ENCODE data around the gene KIF19. TPM values are rescaled to one million over a fixed set of nuclear protein-coding genes. Genes with fewer than 3 reads are reported as not detected.

KIF19 gene
- polyA plus RNA-seq, 1 experiment: not detected

DNA sequence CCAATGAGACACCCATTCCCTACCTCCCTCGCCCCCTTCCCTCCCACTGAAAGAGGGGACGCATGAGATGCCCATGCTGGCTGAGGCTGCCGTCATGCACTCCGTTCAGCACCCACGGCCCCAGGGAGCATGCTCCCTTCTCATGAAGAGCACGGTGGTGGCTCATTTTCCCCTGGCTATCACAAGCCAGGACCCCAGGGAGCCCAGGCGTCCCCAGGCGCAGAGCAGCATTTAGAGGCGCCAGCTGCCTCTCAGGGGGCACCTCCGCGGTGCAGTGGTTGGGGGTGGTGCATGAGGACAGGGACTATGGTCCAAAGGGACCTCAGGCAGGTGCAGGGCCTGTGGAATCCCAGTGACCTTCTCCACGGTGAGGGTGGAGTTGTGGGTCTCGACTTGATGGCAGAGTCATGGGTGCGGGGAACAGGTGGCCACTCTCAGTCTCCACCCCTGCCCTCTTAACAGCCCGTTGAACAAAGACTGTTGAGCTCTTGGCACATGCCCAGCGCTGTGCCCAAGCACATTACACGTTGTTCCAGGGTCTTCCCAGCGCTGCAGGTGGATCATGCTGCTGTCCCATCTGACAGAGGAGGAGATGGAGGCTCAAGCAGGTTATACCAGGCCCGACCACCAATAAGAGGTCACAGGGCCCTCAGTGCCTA, 13.6 kb downstream of the KIF19 start:
- H3K27ac ChIP-seq (ENCODE audit: low read depth, low read length): no peak overlapping the region
- no peak overlapping the region for H3K4me3 ChIP-seq (ENCODE audit: low read depth, low read length)
- ChIA-PET CTCF (no interaction called here), POLR2A (no interaction called here)
- no peak for DNase-seq (ENCODE audit: low read depth, low spot score)
- H3K27me3 ChIP-seq (ENCODE audit: control insufficient read depth, insufficient read depth, low read length): no peaks in the 10 kb centered on the region
- TF ChIP-seq, protein P1, sequence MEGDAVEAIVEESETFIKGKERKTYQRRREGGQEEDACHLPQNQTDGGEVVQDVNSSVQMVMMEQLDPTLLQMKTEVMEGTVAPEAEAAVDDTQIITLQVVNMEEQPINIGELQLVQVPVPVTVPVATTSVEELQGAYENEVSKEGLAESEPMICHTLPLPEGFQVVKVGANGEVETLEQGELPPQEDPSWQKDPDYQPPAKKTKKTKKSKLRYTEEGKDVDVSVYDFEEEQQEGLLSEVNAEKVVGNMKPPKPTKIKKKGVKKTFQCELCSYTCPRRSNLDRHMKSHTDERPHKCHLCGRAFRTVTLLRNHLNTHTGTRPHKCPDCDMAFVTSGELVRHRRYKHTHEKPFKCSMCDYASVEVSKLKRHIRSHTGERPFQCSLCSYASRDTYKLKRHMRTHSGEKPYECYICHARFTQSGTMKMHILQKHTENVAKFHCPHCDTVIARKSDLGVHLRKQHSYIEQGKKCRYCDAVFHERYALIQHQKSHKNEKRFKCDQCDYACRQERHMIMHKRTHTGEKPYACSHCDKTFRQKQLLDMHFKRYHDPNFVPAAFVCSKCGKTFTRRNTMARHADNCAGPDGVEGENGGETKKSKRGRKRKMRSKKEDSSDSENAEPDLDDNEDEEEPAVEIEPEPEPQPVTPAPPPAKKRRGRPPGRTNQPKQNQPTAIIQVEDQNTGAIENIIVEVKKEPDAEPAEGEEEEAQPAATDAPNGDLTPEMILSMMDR (IDR thresholded peaks at IDR 0.05; ENCODE audit: low read depth, low read length): no peak
- no peaks in the 10 kb centered on the region; the same call in 1 of the 2 replicates for H3K9me3 ChIP-seq (ENCODE audit: control insufficient read depth, insufficient read depth, low read length)

DNA sequence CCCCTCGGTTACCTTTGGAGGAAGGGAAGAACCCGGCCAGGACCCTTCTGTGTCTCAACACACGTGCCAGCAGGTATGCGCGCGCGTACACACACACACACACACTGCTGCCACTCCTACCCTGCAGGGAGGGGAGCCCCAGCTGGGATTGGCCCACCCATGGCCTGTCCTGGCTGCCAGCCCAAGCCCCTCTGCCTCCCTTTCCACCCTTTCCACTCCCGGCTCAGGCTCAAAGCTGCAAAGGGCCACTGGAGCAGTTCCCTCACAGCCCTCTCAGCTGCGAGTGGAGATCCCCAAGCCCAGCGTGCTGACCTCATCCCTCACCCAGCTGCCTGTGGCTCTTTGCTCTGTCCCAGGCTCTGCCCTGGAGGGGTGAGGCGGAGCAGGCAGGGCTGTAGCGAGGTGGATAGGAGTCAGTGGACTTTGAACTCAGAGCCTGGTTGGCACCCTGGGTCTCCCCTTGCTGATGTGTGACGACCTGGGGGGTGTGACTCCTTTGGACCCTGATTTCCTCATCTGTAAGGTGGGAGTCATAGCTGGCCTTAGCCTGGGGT, 14.5 kb downstream of the KIF19 start:
- TF ChIP-seq, protein P1 (IDR thresholded peaks at IDR 0.05; ENCODE audit: low read depth, low read length): no peak
- no peak for DNase-seq (ENCODE audit: low read depth, low spot score)
- ChIA-PET CTCF (no interaction called here), POLR2A (no interaction called here)
- Histone ChIP-seq H3K27me3 (ENCODE audit: control insufficient read depth, insufficient read depth, low read length) (no peaks in the 10 kb centered on the region), H3K27ac (ENCODE audit: low read depth, low read length) (no peak overlapping the region), H3K9me3 (ENCODE audit: control insufficient read depth, insufficient read depth, low read length) (no peaks in the 10 kb centered on the region; the same call in 1 of the 2 replicates), H3K4me3 (ENCODE audit: low read depth, low read length) (no peak overlapping the region)

DNA sequence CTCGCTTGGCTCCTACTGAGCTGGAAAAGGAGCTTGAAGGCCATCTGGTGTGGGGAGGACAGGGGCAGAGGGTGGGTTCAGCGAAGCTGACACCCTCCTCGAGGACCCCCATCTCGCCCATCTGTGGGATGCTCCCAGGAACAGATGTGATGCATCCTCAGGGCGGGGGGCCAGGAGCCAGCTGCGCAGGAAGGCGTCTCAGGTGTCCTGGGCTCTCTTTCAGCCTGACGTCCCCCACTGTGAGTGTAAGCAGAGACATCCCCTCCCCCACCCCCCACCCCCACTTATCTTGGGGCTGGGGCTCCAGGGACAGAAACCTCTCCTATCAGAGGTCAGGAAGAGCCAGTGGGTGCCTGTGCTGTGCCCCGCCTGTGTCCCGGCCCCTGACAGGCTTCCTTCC, 16.2 kb downstream of the KIF19 start:
- H3K27ac ChIP-seq (ENCODE audit: low read depth, low read length): no peak overlapping the region
- TF ChIP-seq, protein P1 (IDR thresholded peaks at IDR 0.05; ENCODE audit: low read depth, low read length): no peak
- H3K27me3 ChIP-seq (ENCODE audit: control insufficient read depth, insufficient read depth, low read length): no peaks in the 10 kb centered on the region
- ChIA-PET CTCF (interaction anchor here (1.0 kb wide), 1 partner anchor 26 kb away, joined by 4 read pairs; no protein-coding TSS in a partner anchor), POLR2A (no interaction called here)
- H3K9me3 ChIP-seq (ENCODE audit: control insufficient read depth, insufficient read depth, low read length): no peaks in the 10 kb centered on the region; the same call in 1 of the 2 replicates
- H3K4me3 ChIP-seq (ENCODE audit: low read depth, low read length): no peak overlapping the region
- DNase-seq (ENCODE audit: low read depth, low spot score): no peak

DNA sequence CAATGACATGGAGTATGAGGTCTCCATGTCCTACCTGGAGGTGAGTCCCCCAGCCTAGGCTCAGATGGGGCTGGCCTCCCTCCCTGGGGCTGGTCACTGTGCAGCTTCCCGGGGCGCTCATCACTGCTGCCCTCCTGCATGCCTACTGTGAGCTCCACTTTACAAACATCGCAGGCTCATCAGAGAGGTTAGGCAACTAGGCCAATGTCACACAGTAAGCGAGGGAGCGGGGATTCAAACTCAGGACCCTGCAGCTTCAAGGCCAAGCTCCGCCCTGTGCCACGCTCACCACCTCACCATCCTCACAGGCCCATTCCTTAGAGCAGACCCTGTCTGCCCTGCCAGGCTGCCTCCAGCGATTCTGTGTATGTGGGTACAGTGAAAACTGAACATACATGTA, 17.1 kb downstream of the KIF19 start:
- Histone ChIP-seq H3K4me3 (ENCODE audit: low read depth, low read length) (no peak overlapping the region), H3K9me3 (ENCODE audit: control insufficient read depth, insufficient read depth, low read length) (no peaks in the 10 kb centered on the region; the same call in 1 of the 2 replicates), H3K27me3 (ENCODE audit: control insufficient read depth, insufficient read depth, low read length) (no peaks in the 10 kb centered on the region), H3K27ac (ENCODE audit: low read depth, low read length) (no peak overlapping the region)
- ChIA-PET CTCF (interaction anchor here (1.0 kb wide), 1 partner anchor 25 kb away, joined by 4 read pairs; no protein-coding TSS in a partner anchor), POLR2A (no interaction called here)
- no peak for DNase-seq (ENCODE audit: low read depth, low spot score)
- TF ChIP-seq, protein P1 (IDR thresholded peaks at IDR 0.05; ENCODE audit: low read depth, low read length): no peak

DNA sequence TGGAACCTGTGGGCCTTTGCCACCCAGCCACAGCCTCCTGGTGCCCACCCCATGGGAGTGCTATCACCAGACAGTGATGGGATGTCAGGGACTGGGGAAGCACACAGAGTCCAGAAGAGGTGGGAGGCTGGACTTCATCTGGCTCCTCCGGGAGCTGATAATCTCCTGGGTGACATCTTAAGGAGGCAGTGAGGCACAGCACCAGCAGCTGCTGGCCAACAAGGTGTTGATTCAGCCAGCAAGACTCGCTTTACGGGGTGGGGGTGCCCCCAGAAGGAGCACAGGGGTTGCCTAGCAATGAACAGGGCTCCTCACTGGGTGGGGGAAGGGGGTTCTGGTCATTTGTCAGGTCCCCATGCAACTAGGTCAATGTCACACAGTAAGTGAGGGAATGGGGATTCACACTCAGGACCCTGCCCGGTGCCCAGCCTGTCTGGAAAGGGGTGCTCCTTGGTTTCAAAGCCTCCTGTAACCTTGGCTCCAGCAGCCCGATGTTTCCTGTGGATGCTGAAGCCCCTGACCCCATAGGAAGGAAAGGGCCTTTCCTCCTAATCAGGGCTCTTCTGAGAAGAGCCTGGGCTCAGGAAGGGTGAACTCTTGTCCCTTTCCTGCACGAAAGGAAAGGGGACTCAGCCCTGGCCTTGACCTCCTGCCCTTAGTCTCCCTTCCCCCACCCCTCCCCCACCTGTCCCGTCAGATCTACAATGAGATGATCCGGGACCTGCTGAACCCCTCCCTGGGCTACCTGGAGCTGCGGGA, 17.7 kb downstream of the KIF19 start:
- Histone ChIP-seq H3K9me3 (ENCODE audit: control insufficient read depth, insufficient read depth, low read length) (no peaks in the 10 kb centered on the region; the same call in 1 of the 2 replicates), H3K27me3 (ENCODE audit: control insufficient read depth, insufficient read depth, low read length) (no peaks in the 10 kb centered on the region), H3K4me3 (ENCODE audit: low read depth, low read length) (no peak overlapping the region), H3K27ac (ENCODE audit: low read depth, low read length) (no peak overlapping the region)
- DNase-seq (ENCODE audit: low read depth, low spot score): no peak
- TF ChIP-seq, protein P1 (IDR thresholded peaks at IDR 0.05; ENCODE audit: low read depth, low read length): no peak
- POLR2A ChIA-PET: no interaction called here
- CTCF ChIA-PET: no interaction called here

Measured in AG04450 (cell line).